GM21576 (cell line): ENCODE measurements around the gene ELMOD3.
"Not testable (repeated sequence)": the region's sequence is repeated elsewhere in the genome, so short reads cannot be mapped to it uniquely, and the experiment has no call there.

Experiments used
- ATAC-seq: cut with Tn5 transposase; IDR thresholded peaks from one replicate; pipeline ENCODE4 v1.9.1; 2021; ENCODE audit warnings: mild to moderate bottlenecking, moderate library complexity; ENCODE audit not compliant: unreplicated experiment

The ELMOD3 gene

DNA sequence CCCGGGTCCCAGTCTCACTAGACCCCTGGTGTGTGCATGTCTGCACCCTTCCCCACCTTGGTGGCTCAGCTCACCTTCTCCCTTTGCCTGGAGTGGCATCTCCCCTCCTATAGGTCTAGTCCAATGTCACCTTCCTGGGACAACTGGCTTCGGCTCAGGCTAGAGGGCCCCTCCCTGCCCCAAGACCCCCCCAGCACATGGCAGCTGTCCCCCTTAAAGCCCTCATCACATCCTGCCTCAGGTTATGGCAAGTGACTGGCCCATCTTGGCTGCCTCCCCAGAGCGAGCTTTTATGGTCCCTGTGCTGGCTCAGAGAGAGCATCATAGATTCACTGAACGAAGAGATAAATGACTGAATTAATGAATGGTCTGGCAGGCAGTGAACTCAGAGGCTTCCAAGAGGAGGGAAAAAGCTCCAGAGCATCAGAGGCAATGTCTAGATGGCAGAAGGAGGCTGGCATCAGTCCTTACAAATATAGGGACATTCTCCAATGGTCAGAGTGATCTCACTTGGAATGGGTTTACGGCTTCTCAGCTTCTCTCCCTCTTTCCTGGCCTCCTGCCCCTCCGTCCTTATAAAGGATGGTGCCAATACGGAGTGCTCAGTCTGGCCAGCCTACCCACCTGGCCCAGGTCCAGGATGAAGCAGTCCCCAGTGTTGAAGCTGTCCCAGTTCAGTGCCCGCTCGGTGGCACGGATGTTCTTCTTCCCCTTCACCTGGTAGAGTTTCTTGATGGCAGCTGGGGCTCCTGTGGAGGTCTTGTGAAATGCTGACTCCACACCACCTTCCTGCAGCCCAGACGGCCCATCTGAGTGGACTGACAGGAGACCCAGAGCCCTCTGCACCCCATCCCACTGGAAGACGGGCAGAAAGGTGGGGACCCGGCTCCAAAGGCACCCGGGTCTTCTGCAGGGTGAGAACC lies 46.2 kb downstream of the ELMOD3 start:
- ATAC-seq: no peak

DNA sequence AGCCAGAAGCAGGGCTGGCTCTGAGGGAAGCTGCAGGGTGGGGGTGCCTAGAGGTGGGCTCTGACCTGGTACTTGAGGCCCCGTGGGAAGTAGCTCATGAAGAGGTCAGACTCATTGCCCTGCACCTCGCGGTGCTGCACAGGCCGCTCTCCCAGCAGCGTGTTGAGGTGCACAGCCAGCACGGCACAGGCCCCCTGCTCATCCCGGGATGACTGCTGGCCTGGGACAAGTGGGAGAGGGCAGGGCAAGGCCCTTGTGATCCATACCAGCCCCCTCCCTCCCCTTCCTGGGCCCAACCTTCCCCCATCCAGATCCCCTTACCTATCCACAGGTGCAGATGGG lies 46.9 kb downstream of the ELMOD3 start:
- no peak for ATAC-seq

DNA sequence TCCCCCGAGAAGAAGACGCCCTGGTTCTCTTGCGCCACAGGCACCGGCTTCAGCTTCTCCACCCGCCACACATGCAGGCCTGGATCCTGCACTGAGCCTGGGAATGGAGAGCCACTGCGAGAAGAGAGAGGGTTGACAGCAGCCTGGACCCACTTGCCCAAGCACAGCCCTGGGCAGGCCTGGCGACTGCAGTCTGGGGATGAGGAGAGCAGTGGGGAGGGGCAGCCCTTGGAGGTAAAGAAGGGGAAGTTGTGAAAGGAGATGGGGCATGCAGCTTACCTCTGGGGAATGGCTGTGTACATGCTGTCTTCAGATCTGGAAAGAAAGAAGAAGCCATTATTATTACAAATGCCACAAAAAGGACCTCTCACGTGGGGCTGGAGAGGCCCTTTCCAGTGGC lies 47.3 kb downstream of the ELMOD3 start:
- no peak for ATAC-seq

DNA sequence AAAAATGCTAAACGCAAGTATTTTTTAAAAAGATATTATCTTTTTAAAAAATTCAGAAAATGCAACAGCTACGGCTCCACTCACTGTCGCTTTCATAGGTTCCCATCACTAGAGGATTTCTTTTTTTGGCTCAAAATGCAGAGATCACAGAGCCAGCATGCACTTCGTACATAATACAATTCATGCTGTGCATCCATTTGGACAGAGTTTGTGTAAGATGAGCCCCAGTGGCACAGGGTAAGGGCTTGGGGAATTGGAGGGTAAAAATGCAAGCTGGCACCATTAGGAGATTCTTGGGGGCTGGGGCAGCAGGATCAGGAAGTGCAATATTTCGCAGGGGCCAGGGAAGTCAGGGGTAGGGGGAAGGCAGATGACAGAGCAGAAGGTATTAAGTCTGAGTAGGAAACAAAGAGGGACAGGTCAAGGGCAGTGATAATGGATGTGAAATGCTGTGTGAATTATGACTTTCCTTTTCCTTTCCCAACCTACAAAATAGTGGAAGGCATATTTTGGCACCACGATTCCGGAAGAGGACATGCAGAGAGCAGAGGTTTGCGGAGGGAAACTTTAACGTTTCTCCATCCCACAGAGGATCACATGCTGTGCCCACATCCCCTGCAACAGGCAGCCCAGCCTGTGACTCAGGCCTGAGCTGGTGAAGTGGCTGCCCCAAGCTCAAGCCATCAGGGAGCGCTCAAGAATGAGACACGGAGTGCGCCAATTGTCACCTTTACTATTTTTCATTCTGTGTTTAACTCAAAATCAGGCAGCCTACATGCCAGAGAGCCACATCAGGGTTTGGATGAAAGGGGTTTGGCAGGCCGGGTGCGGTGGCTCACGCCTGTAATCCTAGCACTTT lies 50.9 kb downstream of the ELMOD3 start:
- peak; percentile 44 for ATAC-seq

DNA sequence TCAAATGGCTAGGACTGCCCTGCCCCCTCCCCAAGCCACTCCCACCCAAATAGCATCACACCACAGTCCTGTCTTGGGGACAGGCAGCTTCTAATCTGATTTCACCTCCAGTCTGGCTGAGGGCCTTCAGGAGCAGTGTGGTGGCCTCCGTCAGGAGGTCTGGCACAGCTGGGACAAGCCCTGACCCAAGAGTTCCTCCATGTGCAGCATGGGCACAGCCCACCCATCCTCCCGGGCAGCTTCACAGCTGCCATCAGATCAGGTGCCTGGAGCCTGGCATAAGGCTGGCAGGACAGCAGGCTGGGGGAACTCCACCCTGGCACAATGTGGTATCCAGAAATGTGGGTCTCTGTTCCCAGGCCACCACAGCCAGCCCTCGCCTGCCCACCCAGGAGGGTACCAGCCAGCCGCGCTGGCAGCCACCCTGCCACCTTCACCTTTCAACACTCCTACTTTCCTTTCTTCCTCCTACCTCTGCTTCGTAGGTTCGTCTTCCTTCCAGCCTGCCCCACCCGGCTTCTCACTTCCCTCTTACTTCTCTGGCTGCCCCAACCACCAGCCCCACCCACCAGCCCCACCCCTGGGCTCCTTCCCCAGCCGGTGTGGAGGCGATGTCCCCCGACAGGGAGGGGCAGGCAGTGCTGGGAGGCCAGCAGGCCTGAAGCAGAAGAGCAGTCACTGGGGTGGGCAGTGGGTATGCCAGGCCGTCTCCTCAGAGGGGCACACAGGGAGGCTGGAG lies 55.4 kb downstream of the ELMOD3 start, which contains the start of gene CAPG:
CAPG (minus strand) TSS at position 522 of the 739 bp plus-strand sequence. CDS start 8,221 bp downstream, outside the sequence.
- ATAC-seq: peak; percentile 69

DNA sequence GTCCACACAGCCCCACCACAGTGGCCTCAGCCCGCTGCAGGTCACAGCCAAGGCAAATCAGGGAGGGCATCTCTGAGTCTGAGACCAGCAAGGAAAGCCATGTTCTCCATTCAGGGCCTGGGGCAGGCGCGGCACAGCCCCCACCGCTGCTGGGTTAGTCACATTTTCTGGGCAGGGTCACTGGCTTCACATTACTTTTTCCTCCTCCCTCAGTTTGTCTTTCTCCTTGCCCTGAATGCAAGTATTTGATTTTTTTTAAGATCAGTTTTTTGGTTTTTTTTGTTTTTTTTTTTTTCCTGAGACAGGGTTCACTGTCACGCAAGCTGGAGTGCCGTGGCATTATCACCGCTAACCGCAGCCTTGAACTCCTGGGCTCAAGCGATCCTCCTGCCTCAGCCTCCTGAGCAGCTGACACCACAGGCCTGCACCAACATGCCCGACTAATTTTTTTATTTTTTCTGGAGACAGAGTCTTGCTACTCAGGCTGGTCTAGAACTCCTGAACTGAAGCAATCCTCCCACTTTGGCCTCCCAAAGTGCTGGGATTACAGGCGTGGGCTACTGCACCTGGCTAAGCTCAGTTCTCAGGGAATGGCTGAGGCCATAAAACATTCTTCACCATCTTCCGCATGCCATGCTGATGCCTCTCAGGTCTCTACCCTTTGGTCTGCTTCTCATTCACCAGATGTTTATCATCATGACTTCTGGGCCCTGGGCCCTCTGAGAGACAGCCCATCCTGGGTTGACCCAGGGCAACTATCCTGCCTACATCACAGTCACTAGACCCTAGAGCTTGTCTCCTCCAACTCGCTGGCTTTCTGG lies 56.2 kb downstream of the ELMOD3 start:
- no peak for ATAC-seq

DNA sequence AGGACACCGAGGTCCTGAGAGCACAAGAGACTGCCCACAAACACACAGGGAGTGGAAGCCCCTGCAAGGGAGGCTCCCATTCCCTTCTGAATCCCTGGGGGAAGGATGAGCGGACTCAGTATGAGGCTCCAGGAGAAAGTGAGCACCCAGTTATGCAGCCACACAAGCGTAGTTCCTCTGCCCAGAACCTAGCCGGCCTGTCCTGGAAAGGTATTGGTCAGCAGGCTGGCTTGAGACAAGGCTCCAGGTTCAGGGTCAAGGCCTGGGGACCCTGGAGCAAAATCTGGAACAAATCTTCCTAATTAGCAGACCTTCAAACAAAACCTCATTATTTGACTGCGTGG lies 56.8 kb downstream of the ELMOD3 start:
- ATAC-seq: no peak

DNA sequence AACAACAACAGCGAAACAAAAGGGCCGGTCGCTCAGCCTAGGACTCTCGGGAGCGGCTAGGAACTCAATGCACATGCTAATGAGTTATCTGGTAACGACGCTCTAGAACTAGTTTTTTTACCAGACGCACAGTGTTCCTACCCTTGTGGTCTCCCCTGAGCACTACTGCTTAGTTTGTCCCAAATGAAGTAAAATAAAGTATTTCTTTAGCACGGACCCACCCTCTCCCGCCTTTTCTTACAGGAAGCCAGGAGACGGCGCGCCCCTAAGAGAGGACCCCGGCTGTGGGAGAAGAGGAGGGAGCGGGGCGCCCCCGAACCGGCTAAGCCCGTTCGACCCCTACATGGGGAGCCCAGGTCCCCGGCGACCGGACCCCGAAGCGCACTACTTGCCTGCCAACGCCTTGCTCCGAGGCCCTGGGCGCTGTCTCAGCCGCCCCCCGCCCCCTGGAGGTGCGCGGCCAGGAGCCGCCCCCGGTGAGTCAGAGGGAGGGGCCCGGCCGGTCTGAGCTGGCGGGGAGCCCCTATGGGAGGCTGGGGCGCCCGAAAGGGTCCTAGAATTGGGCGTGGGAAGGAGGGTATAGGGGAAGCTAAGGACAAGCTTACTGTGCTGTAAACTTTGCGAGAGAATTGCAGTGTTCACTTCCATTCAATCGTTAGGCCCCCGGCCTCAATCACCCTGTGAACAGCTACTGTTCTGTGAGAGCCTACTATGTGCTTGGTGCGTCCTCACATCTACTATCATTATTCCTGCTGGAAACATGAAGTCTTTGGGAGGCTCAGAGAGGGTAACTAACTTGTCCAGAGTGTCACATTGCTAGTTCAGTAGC lies 59.2 kb downstream of the ELMOD3 start:
- no peak for ATAC-seq

DNA sequence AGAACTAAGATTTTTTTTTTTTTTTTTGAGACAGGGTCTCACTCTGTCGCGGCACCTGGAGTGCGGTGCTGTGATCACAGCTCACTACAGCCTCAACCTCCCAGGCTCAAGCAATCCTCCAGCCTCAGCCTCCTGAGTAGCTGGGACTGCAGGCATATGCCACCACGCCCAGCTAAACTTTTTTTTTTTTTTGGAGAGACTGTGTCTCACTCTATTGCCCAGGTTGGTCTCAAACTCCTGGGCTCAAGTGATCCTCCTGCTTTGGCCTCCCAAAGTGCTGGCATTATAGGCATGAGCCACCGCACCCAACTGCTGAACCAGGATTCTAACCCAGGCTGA lies 59.8 kb downstream of the ELMOD3 start:
- not testable (repeated sequence) for ATAC-seq

DNA sequence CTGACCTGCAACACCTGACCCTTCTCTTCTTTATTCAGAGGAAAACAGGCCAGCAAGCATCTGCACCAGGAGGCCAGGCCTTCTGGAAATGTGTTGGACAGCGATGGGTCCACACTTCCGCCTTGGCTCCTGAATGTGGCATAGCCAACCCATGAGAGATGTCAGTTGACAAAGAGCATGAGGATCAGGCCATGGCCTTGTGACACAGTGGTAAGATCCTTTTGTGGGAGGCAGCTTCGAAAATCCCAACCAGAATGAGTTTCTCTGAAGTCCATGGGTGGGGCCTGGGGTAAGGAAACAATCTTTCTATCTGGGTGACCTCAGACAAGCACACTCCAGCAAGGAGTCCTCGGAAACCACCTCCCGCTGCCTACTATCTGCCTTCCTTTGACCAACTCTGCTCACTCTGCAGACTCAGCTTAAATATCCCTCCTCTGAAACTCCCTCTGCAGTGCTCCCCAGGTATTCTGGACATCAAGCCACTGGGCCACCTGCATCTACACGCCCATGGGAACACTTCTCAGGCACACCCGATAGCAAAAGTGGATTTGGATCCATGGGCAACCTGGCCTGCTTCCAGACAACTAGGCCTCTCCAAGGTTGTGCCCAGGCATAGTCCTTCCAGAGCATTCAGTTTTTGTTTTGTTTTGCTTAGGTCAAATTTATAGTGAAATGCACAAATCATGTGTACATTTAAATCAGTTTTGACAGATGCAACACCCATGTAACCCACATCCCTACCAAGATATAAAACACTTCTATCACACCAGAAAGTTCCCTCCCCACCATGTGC lies 60.4 kb downstream of the ELMOD3 start:
- ATAC-seq: no peak

DNA sequence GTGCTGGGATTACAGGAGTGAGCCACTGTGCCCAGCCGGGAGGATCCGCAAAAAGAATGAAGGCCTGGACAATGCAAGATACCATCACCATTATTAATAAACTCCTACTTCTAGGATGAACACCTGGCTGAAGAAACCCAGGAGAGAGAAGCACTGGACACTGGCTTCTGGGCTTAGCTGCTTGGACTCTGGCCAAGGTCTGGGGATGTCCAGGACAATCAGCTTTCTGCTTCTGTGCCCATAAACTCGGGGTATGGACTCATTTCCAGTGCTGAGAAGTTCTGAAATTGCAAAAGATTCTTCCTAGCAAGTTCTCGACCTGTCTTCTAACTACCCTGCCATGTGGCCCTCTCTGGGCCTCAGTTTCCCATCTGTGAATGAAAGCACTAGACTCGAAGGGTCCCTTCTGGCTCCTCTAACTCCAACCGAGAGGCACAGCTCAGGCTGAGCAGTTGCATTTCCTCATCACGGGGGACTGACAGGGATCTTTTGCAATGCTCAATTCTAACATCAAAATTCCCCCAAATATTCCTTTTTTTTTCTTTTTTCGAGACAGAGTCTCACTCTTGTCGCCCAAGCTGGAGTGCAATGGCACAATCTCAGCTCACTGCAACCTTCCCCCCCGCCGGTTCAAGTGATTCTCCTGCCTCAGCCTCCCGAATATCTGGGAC lies 61.5 kb downstream of the ELMOD3 start:
- ATAC-seq: no peak

DNA sequence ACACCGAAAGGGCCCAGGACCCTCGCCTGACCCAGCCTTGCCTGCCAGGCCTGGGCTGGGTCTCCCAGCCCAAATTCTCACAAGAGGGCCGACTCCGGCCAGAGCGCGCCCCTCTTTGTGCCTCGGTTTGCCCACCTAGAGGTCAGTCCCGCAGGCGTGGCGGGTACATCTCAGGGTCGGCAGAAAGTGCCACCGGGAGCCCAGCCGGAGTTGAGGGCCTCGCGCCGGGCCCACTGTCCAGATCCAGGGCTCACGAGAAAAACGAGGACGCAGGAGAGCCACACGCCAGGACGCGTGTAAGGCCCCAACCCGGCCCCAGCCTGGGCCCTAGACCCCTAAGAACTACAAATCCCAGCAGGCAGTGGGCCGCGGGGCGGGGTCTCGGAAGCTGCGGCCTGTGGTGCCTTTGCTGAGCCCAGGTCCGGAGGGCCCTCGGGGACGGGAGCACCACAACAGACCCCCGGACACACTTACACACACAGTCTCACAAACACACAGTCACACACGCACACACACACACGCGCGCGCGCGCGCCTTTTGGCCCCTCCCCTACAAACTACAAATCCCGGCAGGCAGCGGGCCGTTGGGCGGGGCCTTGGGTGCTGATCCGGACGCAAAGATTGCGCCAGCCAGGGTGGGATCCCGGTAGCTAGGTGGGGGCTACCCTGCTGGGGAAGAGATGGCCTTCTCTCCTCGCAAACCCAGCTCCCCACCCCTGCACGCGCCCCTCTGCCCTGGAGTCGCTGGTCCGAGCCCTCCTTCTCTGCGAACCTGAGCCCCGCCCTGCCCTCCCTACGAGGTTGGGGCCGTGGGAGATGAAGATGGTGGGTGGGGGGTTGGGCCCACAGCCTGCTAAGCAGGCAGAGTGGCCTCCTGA lies 63.8 kb downstream of the ELMOD3 start, which contains the start of gene SH2D6:
SH2D6 (plus strand) TSS at position 583 of the 877 bp plus-strand sequence. CDS start 10,752 bp downstream, outside the sequence.
- ATAC-seq: peak; percentile 87

DNA sequence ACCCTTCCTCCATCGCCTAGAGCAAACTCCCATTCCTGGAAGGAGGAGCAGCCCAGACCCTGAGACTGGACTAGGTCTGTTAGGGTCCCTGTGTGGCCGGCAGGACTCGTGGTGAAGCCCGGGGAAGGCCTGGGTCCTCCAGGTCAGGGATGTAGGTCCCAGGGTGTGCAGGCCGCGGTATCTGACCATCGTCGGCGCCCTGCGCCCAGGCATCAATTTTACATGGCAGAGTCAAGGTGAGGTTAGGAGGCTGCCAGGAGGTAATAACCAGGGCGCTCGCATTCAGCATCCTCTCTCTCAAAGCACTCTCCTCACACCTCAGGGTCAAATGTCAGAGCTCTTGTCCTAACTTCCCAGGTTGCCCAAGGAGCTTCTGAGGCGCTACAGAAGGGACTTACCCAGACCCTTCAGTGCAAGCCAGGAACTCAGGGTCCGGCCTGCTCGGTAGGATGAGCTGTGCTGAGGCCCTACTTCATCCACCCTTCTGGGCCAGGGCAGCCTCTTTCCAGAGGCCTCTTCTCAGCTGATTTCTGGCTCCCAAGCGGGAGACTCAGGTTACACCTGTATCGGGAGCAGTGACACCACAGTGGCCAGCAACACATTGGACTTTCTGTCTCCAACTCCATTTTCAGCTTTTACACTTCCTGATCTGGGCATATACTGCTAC lies 64.6 kb downstream of the ELMOD3 start:
- no peak for ATAC-seq

DNA sequence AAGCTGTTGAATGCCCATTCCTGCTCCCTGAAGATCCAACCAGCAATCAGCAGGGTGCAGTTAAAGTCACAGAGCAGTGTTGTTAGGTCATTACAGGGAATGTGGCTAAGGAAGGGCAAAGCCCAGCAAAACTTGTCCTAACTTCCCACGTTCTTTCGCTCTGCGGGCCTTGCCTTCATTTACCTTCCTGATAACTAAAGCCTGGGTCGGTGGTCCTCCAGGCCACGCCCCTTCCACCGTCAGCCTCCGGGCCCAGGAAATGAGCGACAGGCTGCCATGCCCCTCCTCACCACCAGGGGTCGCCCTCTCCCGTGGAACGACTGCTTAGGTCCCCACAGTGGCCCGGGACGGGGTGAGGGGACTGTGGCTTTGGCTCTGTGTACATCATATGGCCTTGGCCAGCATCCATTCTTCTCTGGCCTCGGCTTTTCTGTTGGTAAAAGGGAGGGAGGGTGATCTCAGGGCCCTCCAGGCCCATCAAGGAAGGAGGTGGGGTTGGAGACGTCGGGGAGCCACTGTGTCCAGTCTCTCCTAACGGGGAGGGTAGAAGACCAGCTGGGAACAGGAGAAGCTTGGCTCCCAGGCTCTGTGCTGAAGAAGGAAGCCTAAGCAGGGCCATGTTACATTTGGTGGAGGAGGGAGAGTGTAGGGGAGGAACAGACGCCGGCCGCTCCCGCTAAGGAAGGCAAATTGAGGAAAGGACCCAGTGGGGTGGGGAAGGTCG lies 66.1 kb downstream of the ELMOD3 start:
- ATAC-seq: peak; percentile 51

DNA sequence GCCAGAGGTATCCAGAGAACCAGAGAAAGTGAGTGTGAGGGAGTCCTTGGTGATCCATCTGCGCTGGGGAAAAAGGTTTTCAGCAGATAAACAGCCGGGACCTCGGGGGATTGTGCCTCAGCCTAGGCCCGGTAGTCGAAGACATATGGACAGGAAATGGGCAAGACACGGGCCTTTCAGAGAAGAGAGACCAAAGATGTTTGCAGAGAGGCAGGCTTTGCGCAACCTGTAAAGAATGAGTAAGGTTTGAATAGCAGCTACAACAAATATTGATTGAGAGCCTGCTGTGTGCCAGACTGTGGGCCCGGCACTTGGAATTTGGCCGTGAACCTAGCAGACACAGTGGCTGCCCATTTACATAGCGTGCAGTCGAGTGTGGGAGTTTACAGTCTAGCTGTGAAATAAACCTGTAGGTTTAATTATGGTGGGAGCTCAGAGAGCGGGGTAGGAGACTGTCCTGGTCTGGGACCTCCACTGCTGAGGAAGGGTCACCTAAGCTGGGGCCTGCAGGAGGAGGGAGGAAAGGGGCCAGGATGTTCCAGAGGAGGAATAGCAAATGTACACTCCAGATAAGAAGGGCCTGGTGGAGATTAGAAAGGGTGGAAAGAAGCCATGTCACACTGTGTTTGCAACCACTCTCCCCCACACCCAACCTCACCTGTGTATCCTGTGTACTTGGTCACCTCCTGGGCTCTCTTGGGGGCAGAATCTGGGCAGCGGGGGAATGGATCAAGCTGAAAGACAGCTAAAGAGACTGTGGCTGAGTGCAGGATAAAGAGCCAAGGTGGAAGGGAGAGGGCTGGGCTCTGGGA lies 66.9 kb downstream of the ELMOD3 start:
- ATAC-seq: no peak
